SH-SY5Y (cell line): Measurements from ENCODE around the gene SLCO3A1.

Experiments
- GATA2 ChIP-seq: IDR thresholded peaks from 2 replicates; pipeline ENCODE4 v1.6.1; 2011; ENCODE audit warnings: mild to moderate bottlenecking, low read depth, low read length
- GATA3 ChIP-seq: IDR thresholded peaks from 2 replicates; pipeline ENCODE4 v1.6.1; 2011; ENCODE audit warnings: low read depth, mild to moderate bottlenecking, low read length, moderate library complexity

The SLCO3A1 gene

DNA sequence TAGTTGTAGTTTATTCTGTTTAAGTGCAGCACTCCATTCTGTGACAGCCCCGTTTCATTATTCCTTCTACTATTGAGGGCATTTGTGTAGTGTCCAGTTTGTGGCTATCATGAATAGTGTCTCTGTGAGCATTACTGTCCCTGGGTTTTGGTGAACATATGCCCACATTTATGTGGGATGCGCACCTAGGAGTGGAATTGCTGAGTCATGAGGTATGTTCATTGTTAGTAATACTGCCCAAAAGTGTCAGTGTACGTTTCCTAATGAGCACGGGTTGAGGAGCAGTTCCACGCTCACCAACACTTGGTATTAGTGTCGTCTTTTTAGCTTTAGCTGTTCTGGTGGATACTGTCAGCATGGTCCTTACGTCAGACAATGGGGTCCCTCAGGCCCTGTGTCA, 131.8 kb downstream of the SLCO3A1 start:
- TF ChIP-seq GATA2 = no peak
- no peak for TF ChIP-seq GATA3

DNA sequence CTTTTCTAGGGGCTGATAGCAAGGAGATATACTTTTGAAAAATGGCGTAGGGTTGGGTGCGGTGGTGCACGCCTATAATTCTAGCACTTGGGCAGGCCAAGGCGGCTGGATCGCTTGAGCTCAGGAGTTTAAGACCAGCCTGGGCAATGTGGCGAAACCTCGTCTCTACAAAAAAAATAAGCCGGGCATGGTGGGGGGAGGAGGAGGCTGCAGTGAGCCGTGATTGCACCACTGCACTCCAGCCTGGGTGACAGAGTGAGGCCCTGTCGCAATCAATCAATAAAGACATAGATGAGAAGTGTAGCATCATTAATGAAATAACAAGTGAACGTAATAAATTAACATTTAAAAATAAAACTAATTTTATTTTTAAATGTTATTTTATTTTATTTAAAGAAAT, 134.6 kb downstream of the SLCO3A1 start:
- TF ChIP-seq GATA2 (no peak), GATA3 (no peak)

DNA sequence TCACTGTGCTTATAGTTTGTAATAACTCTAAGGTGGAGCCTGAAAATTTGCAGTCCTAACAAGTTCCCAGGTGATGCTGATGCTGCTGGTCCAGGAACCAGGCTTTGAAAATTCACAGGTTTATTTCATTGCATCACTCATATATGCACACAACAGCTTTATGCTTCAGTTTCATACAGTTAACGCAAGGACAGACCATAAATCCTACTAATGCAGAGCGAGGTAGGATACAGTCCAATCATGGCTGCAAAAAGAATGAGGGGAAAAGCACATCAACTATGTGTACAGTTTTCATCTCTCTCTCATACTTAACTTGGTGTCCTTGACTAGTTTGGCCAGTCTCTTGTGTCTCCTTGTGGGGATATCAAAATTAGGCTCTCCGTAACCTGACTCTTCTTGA, 135.1 kb downstream of the SLCO3A1 start:
- TF ChIP-seq GATA2 (no peak), GATA3 (no peak)

DNA sequence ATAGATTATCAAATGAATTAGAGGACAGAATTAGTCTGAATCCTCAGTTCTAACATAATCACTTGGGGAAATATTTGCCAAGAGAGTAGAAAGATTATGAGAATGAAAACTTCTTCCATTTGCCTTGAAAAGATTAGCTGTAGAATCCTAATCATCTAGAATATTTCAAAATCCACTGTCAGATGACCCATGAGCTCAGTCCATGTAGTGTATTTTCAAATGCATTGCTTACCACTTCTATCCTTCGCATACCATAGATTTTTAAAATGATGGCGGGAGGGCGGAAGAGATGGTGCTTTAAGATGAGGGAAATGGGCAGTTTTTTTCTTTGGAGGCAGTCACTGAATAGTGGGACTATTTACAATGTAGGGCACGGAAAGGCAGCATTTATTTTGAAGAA, 136.3 kb downstream of the SLCO3A1 start:
- TF ChIP-seq GATA2 (no peak), GATA3 (no peak)

DNA sequence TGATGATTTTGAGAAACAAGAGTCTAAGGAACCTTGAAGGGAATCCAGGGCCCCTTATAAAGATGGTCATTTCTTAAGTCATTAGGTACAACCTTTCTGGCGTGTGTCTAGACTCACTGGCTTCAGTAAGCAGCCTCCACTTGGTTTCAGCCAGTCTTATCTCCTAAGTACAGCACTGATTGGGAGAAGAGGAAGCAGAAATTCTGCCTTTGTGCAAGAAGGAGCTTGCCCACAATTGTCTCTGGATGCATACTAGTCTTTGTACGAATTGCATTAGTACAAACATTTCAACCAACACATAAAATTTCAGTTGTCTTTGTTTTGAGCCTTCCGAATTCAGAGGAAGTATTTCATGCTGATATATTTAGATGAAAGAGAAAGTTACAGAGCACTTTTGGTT, 139.4 kb downstream of the SLCO3A1 start:
- TF ChIP-seq GATA2 (no peak), GATA3 (no peak)

DNA sequence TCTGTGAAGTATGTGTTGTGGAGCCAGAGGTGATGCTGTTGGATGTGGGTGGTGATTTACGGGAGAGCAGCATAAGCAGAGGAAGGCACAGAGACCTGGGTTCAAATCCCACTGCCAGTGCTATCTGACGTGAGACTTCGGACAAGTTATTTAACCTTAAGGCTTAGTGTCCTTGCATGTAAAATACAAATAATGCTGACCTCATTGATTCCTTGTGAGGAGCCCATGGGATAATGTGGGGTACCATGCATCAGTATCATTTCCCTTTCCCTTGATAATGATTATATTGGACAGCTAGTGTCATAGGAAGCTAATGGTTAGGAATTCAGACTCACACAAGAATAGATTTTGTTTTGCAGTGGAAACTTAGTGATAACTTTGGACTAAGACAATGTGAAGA, 141.6 kb downstream of the SLCO3A1 start:
- no peak for TF ChIP-seq GATA2
- no peak for TF ChIP-seq GATA3

DNA sequence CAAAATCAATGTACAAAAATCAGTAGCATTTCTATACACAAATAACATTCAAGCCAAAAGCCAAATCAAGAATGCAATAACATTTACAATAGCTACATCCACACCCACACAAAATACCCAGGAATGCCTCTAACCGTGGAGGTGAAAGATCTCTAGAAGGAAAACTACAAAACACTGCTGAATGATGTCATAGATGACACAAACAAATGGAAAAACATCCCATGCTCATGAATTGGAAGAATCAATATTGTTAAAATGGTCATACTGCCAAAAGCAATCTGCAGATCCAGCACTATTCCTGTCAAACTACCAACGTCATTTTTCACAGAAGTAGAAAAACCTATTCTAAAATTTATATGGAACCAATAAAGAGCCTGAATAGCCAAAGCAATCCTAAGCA, 143.7 kb downstream of the SLCO3A1 start:
- TF ChIP-seq GATA3 = no peak
- TF ChIP-seq GATA2 = no peak

DNA sequence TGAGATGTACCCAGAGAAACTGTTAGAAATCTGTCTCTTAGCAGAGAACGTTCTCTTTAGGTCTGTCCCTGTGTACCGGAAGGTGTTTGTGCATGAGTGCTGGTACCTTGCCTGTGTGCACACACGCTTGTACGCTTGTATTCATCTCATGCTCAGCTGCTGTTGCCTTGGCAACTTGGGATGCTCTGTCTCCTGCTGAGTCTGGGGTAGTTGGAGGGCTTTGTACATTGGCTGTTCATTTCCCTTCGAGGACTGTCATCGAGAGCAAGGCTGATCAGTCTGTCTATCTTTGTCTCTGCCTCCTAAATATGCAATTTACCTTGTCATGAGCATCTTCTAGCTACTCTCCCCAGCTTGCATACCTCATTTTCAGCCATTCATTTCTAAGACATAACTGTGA, 147.2 kb downstream of the SLCO3A1 start:
- TF ChIP-seq GATA3 = no peak

DNA sequence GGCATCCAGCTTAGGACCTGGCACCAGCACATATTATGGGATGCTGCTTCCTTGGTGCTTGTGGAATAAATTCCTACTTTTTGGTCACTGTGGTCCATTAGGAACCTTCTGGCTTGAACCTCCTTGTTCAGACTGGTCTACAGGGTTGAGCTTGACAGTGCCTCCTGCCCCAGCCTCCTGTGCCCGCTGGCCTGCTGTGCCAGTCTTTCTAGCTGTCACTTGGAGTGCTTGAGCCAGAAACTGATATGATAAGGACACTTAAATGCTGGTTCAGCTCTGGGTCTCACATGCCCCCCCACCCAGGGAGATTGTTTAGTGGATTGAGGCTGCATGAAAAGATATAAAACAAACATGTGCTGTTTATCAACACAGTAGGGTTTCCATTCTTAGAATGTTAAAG, 147.8 kb downstream of the SLCO3A1 start:
- TF ChIP-seq GATA2 (no peak), GATA3 (no peak)

DNA sequence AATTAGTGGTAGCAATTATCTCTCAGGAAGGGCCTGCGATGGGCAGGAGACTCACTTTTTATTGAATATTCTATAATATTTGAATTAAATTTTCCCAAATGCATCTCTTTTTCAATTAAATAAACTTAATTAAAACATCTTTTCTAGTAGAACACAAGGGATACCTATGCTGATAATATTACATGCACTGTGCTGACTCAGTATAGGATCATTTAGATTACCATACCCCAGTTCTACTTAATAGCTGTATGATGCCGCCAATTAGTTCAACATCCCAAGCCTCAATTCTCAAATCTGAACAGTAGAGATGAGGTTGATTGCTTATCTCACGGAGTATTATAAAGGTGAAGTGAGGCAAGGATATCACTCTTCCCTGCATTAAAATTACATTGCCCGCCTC, 149.2 kb downstream of the SLCO3A1 start:
- TF ChIP-seq GATA3 (no peak), GATA2 (no peak)

DNA sequence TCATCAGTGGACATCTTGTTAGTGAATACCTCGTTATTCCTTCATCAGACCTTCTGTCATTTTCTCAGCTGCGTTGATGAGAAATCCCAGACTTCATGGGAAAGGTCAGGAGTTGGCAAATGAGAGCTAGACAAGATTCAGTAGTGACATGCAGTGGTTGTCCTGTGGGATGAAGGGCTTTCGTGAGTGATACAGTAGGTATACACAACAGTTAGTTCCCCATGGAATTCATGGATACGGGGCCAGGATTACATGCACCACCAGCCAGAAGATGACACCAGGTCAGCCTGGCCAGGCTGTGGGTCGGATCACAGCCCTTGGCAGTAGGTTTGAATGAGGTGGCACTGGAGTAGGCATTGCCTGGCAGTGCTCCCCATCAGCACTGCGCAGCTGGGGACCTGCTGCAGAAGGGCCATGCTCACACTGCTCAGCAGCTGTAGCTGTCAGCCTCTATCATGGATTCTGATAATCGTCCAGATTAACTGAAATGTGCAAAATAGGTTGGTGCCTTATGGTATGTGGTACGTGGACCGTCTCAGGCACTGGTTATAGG, 150.1 kb downstream of the SLCO3A1 start:
- TF ChIP-seq GATA2 = no peak
- no peak for TF ChIP-seq GATA3

DNA sequence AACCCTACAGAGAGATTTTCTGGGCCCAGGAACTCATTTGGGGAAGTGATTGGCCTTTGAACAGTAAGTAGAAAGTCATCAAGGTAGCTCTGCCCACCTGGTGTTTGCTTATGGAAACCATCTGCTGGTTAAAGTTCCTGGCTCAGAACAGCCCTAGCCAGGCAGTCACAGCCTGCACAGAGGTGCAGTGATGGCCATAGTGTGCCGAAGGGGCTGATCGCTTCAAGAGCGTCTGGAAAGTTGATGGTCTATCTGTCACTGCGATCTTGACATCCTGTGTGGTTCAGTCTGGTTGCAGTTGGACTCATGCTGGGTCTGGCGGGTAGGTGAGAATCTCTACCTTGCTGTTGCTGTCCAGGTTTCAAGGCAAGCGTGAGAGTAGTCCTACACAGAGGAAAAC, 151.6 kb downstream of the SLCO3A1 start:
- TF ChIP-seq GATA3 = peak; percentile 64
- TF ChIP-seq GATA2 = peak; percentile 88

DNA sequence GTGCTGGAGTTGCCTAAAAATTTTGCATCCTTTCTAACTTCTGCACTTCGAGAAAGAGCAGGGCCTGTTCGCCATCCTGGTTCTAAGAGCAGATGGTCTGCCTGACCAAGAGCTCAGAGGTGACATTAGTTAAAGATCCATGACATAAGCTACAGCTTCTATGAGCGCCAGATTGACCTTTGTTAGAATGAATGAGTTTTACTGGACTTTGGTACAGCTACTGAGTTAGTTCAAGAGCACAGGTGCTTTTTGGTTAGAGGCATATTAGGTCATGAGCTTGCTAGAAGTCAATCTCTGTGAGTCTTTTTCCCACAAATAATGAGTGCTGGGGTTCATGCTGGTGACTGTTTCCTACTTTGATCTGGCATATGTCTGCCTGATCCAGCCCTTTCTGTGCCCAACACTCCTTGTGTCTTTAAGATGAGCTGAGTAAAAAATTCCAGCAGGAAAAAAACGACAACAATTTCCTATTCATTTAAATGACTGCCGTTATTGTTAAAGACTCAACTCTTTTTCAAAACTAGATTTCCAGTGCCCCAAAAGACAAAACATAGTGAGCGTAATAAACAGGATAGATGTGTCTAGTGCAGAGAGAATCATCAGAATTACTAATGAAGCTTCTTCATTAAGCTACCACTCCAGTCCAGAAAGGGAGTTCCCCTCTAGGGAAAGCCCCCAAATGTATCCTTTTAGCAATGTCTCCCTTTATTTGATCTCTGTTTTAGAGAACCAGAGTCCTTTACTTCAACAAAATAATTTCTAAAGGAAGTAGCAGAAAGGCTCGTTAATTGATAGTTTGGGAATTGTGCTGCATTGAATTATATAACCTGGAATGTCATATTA, 152.9 kb downstream of the SLCO3A1 start:
- TF ChIP-seq GATA2 (no peak), GATA3 (no peak)

DNA sequence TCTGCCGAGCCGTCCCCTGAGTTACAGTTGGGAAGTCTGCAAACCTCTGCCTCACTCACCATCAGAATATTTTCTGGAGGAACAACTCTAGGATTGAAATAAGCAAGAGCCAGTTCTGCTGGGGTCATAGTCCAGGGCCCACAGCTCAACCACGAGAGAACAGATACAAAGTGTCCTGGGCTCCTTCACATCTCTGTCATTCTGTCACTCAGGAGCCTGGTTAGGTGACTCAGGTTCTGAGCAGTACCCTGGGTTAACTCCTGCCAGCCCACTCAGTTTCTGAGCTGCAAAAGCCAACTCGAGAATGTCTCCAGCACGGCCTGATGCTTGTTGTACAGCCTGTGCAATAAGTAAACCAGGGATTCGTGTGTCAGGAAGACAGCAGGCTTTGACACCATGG, 155.7 kb downstream of the SLCO3A1 start:
- no peak for TF ChIP-seq GATA3
- TF ChIP-seq GATA2 = no peak

DNA sequence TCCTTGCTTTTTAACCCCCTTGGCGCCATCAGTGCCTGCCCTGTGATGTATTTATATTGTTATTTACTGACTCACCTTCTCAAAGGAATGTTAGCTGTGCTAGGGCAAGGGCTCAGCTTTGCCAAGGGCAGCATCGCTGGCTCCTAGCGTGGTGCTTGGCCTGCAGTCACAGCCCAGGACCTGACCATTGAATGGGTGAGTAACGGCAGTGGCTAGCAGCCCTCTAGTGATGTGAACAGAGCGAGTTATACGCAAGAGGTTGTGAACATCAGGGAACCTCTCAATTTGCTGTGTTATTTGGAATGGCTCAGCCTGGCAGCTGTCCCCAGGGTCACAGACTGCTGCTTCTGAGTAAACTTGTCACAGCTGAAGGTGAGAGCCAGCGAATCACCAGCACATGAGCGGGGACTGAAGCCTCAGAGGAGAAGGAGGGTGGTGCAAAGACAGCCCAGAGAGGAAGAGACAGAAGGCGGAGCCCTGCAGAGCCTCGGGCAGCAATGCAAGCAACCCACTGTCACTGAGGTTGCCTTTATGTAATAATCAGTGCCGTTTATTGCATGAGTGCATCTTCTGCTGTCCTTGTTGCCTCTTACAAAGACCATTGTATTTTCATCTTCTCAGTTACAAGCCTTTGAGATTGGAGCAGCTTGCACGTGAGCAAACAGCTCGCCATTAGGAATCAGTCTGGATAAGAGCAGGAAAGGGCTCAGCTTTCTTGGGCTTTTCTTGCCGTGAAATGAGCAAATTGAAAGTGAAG, 158.3 kb downstream of the SLCO3A1 start:
- TF ChIP-seq GATA2 (no peak), GATA3 (no peak)
